NCI-H748 (cell line): ENCODE data around the gene CTXN3.
"Not testable (repeated sequence)": the region's sequence is repeated elsewhere in the genome, so short reads cannot be mapped to it uniquely, and the experiment has no call there.

Experiments used
- DNase-seq: peaks from one replicate; lab custom pipeline; 2025; ENCODE audit not compliant: unreplicated experiment; lab: John Stamatoyannopoulos, UW

CTXN3 gene

GRCh38 chr5:127650022-127650421 lies 1.1 kb downstream of the CTXN3 start:
- DNase-seq: peak; percentile 21

GRCh38 chr5:127650649-127651048 lies 1.8 kb downstream of the CTXN3 start:
- DNase-seq: no peak

GRCh38 chr5:127652952-127653611 lies 4.2 kb downstream of the CTXN3 start:
- no peak for DNase-seq

GRCh38 chr5:127656825-127657224 lies 7.9 kb downstream of the CTXN3 start:
- DNase-seq: no peak

GRCh38 chr5:127660047-127660733 lies 11.3 kb downstream of the CTXN3 start:
- DNase-seq: no peak

- no peak for DNase-seq
Observed at GRCh38 chr5:127664093-127664492, 15.2 kb downstream of the CTXN3 start.

- DNase-seq: no peak
Observed at GRCh38 chr5:127665641-127666040, 16.8 kb downstream of the CTXN3 start.

GRCh38 chr5:127666043-127666716 lies 17.3 kb downstream of the CTXN3 start:
- DNase-seq: no peak

- DNase-seq: no peak
Observed at GRCh38 chr5:127667926-127668325, 19.0 kb downstream of the CTXN3 start.

- no peak for DNase-seq
Observed at GRCh38 chr5:127671218-127671617, 22.3 kb downstream of the CTXN3 start.

GRCh38 chr5:127673117-127673800 lies 24.4 kb downstream of the CTXN3 start:
- DNase-seq: no peak

GRCh38 chr5:127676951-127677350 lies 28.1 kb downstream of the CTXN3 start:
- DNase-seq: not testable (repeated sequence)

- not testable (repeated sequence) for DNase-seq
Observed at GRCh38 chr5:127679691-127680330, 30.9 kb downstream of the CTXN3 start.

- DNase-seq: no peak
Observed at GRCh38 chr5:127680595-127680994, 31.7 kb downstream of the CTXN3 start.

- DNase-seq: no peak
Observed at GRCh38 chr5:127683008-127683407, 34.1 kb downstream of the CTXN3 start.

- peak; percentile 54 for DNase-seq
Observed at GRCh38 chr5:127684726-127685467, 36.0 kb downstream of the CTXN3 start.

- no peak for DNase-seq
Observed at GRCh38 chr5:127685662-127686061, 36.8 kb downstream of the CTXN3 start.

- DNase-seq: no peak
Observed at GRCh38 chr5:127686424-127686823, 37.5 kb downstream of the CTXN3 start.

GRCh38 chr5:127694518-127695171 lies 45.8 kb downstream of the CTXN3 start:
- no peak for DNase-seq

GRCh38 chr5:127695346-127695745 lies 46.5 kb downstream of the CTXN3 start:
- DNase-seq: peak; percentile 5
